ENCODE measurements around the gene TBC1D7.

Gene TBC1D7

GRCh38 chr6:13355999-13356785, 27.9 kb upstream of the TBC1D7 start:
- Histone ChIP-seq H3K27ac (peak overlapping the region; percentile 83), H3K9me3 (no peaks in the 10 kb centered on the region), H3K27me3 (no peaks in the 10 kb centered on the region), H3K36me3 (no peaks in the 10 kb centered on the region), H3K4me1 (ENCODE audit: control insufficient read depth in 1 of 2, insufficient read depth in 1 of 2, low read depth in 1 of 2, low read length in 1 of 2) (peaks cover 17 to 33% of the 10 kb centered on the region in 2 experiments), H3K4me3 (ENCODE audit: low read depth in 1 of 2, low read length in 1 of 2) (no peak overlapping the region)
- TF ChIP-seq CTCF (IDR thresholded peaks at IDR 0.05): no peak

- no peak for TF ChIP-seq CTCF (IDR thresholded peaks at IDR 0.05)
- no peaks in the 10 kb centered on the region for H3K36me3 ChIP-seq
- peak overlapping the region; percentile 83 for H3K27ac ChIP-seq
- peak overlapping the region in 1 of 2 experiments; percentile 25 for H3K4me3 ChIP-seq (ENCODE audit: low read depth in 1 of 2, low read length in 1 of 2)
- no peaks in the 10 kb centered on the region for H3K9me3 ChIP-seq
- no peaks in the 10 kb centered on the region for H3K27me3 ChIP-seq
- peaks cover 17 to 25% of the 10 kb centered on the region in 2 experiments for H3K4me1 ChIP-seq (ENCODE audit: control insufficient read depth in 1 of 2, insufficient read depth in 1 of 2, low read depth in 1 of 2, low read length in 1 of 2)
Observed at GRCh38 chr6:13355043-13355945, 27.0 kb upstream of the TBC1D7 start.

GRCh38 chr6:13354331-13355042, 26.1 kb upstream of the TBC1D7 start:
- no peaks in the 10 kb centered on the region for H3K9me3 ChIP-seq
- H3K4me1 ChIP-seq (ENCODE audit: control insufficient read depth in 1 of 2, insufficient read depth in 1 of 2, low read depth in 1 of 2, low read length in 1 of 2): peaks cover 17 to 25% of the 10 kb centered on the region in 2 experiments
- TF ChIP-seq CTCF (IDR thresholded peaks at IDR 0.05): no peak
- peak overlapping the region; percentile 83 for H3K27ac ChIP-seq
- peak overlapping the region in 1 of 2 experiments; percentile 25 for H3K4me3 ChIP-seq (ENCODE audit: low read depth in 1 of 2, low read length in 1 of 2)
- no peaks in the 10 kb centered on the region for H3K36me3 ChIP-seq
- no peaks in the 10 kb centered on the region for H3K27me3 ChIP-seq

GRCh38 chr6:13352165-13352564, 23.8 kb upstream of the TBC1D7 start:
- Histone ChIP-seq H3K9me3 (no peaks in the 10 kb centered on the region), H3K27ac (no peak overlapping the region), H3K4me3 (ENCODE audit: low read depth in 1 of 2, low read length in 1 of 2) (no peak overlapping the region), H3K27me3 (no peaks in the 10 kb centered on the region), H3K36me3 (no peaks in the 10 kb centered on the region), H3K4me1 (ENCODE audit: control insufficient read depth in 1 of 2, insufficient read depth in 1 of 2, low read depth in 1 of 2, low read length in 1 of 2) (peaks cover 17 to 25% of the 10 kb centered on the region in 2 experiments)
- TF ChIP-seq CTCF (IDR thresholded peaks at IDR 0.05): no peak

- TF ChIP-seq CTCF (IDR thresholded peaks at IDR 0.05): no peak
- H3K27me3 ChIP-seq: no peaks in the 10 kb centered on the region
- no peak overlapping the region for H3K27ac ChIP-seq
Observed at GRCh38 chr6:13351271-13351670, 22.9 kb upstream of the TBC1D7 start.

More at GRCh38 chr6:13351271-13351670, 22.9 kb upstream of the TBC1D7 start:
- Histone ChIP-seq H3K9me3 (no peaks in the 10 kb centered on the region), H3K4me3 (ENCODE audit: low read depth in 1 of 2, low read length in 1 of 2) (no peak overlapping the region), H3K4me1 (ENCODE audit: control insufficient read depth in 1 of 2, insufficient read depth in 1 of 2, low read depth in 1 of 2, low read length in 1 of 2) (peaks cover 17 to 25% of the 10 kb centered on the region in 2 experiments), H3K36me3 (no peaks in the 10 kb centered on the region)
